HepG2 (cell line): ENCODE measurements around the gene ZNF280A. TPM values are rescaled to one million over a fixed set of nuclear protein-coding genes. Genes with fewer than 3 reads are reported as not detected.

ENCODE experiments used
- NCOA1 ChIP-seq: sonication (generic); formaldehyde crosslinking; IDR thresholded peaks from 2 replicates; pipeline ENCODE4 v1.9.0; 2021; ENCODE audit warnings: missing genetic modification reagents
- NCOA5 ChIP-seq: sonication (generic); formaldehyde crosslinking; IDR thresholded peaks from 2 replicates; pipeline ENCODE4 v1.4.0; 2020; ENCODE audit warnings: missing genetic modification reagents
- NR2F2 ChIP-seq: IDR thresholded peaks from 2 replicates; pipeline ENCODE4 v1.6.1; 2012; ENCODE audit warnings: low read depth, inconsistent platforms, borderline replicate concordance
- REPIN1 ChIP-seq: sonication (generic); formaldehyde crosslinking; IDR thresholded peaks from 2 replicates; pipeline ENCODE4 v1.8.0; 2022; ENCODE audit warnings: missing genetic modification reagents, low read depth, mild to moderate bottlenecking, borderline replicate concordance
- RORA ChIP-seq: sonication (generic); formaldehyde crosslinking; IDR thresholded peaks from 2 replicates; pipeline ENCODE4 v1.5.0; 2020; ENCODE audit warnings: mild to moderate bottlenecking, missing genetic modification reagents, moderate library complexity
- STAT5B ChIP-seq: sonication (generic); formaldehyde crosslinking; IDR thresholded peaks from 2 replicates; pipeline ENCODE4 v1.4.0; 2020; ENCODE audit warnings: missing genetic modification reagents
- ZBTB21 ChIP-seq: sonication (generic); formaldehyde crosslinking; IDR thresholded peaks from 2 replicates; pipeline ENCODE4 v1.4.0; 2020; ENCODE audit warnings: missing genetic modification reagents
- ZNF414 ChIP-seq: sonication (generic); formaldehyde crosslinking; IDR thresholded peaks from 2 replicates; pipeline ENCODE4 v1.5.0; 2020; ENCODE audit warnings: missing genetic modification reagents
- ZNF431 ChIP-seq: sonication (generic); formaldehyde crosslinking; IDR thresholded peaks from 2 replicates; pipeline ENCODE4 v1.9.0; 2022; ENCODE audit warnings: missing genetic modification reagents, low read depth, mild to moderate bottlenecking, borderline replicate concordance
- ZNF501 ChIP-seq: sonication (generic); formaldehyde crosslinking; IDR thresholded peaks from 2 replicates; pipeline ENCODE4 v1.5.1; 2020; ENCODE audit warnings: mild to moderate bottlenecking, moderate library complexity, missing genetic modification reagents
- ZNF569 ChIP-seq: sonication (generic); formaldehyde crosslinking; IDR thresholded peaks from 2 replicates; pipeline ENCODE4 v1.5.0; 2020; ENCODE audit warnings: mild to moderate bottlenecking, missing genetic modification reagents, moderate library complexity, borderline replicate concordance
- ZNF577 ChIP-seq: sonication (generic); formaldehyde crosslinking; IDR thresholded peaks from 2 replicates; pipeline ENCODE4 v1.4.0; 2020; ENCODE audit warnings: mild to moderate bottlenecking, low read depth, missing genetic modification reagents, borderline replicate concordance
- ZNF737 ChIP-seq: sonication (generic); formaldehyde crosslinking; IDR thresholded peaks from 2 replicates; pipeline ENCODE4 v1.5.0; 2020; ENCODE audit warnings: missing genetic modification reagents, mild to moderate bottlenecking, borderline replicate concordance
- polyA plus RNA-seq, 8 experiments: library from polyadenylated mRNA; depleted of rRNA in 3 of 8; stranded (reverse) in 7 of 8; unstranded in 1 of 8; fragments of >200 nt; fragmentation: Illumina TruSeq in 4 of 8; extraction: Trizol in 4 of 8; gene quantifications; 2 replicates each; pipeline versions ENCODE4 v1.2.1 to v1.2.3, GENCODE V29; 2011 to 2016; ENCODE audit warnings: low read depth in 4 of 8, missing spikeins in 1 of 8, mixed read lengths in 1 of 8; ENCODE audit not compliant: insufficient read depth in 1 of 8
- total RNA-seq, 5 experiments: library from RNA; depleted of rRNA; stranded (reverse); fragments of >200 nt; fragmentation: Illumina TruSeq; extraction: Trizol; gene quantifications; 2 replicates each; pipeline ENCODE4 v1.2.3, GENCODE V29; 2016; ENCODE audit warnings: low read depth in 1 of 5
- TF ChIP-seq, protein P1 (sequence below): sonication (generic); formaldehyde crosslinking; IDR thresholded peaks from 2 replicates; pipeline ENCODE4 v1.4.0; 2020; ENCODE audit warnings: missing genetic modification reagents
- TF ChIP-seq, protein P2 (sequence below): fragments of 450-650 bp; IDR thresholded peaks from 2 replicates; pipeline ENCODE4 v1.6.1; 2016
- TF ChIP-seq, protein P3 (sequence below), 2 experiments: sonication (generic) in 1 of 2; formaldehyde crosslinking in 1 of 2; IDR thresholded peaks; 2 replicates each; pipeline versions ENCODE4 v1.6.1 to v1.9.0; 2014 to 2022; ENCODE audit warnings: antibody characterized with exemption in 1 of 2, borderline replicate concordance in 1 of 2, inconsistent platforms in 1 of 2, low read depth in 1 of 2, missing genetic modification reagents in 1 of 2

ZNF280A gene
- total and polyA plus RNA-seq, 2 of the 13 experiments (the other 11 are each of a cell fraction or from before 2014, with no cell fraction given): 1.4 to 2.9 TPM

DNA sequence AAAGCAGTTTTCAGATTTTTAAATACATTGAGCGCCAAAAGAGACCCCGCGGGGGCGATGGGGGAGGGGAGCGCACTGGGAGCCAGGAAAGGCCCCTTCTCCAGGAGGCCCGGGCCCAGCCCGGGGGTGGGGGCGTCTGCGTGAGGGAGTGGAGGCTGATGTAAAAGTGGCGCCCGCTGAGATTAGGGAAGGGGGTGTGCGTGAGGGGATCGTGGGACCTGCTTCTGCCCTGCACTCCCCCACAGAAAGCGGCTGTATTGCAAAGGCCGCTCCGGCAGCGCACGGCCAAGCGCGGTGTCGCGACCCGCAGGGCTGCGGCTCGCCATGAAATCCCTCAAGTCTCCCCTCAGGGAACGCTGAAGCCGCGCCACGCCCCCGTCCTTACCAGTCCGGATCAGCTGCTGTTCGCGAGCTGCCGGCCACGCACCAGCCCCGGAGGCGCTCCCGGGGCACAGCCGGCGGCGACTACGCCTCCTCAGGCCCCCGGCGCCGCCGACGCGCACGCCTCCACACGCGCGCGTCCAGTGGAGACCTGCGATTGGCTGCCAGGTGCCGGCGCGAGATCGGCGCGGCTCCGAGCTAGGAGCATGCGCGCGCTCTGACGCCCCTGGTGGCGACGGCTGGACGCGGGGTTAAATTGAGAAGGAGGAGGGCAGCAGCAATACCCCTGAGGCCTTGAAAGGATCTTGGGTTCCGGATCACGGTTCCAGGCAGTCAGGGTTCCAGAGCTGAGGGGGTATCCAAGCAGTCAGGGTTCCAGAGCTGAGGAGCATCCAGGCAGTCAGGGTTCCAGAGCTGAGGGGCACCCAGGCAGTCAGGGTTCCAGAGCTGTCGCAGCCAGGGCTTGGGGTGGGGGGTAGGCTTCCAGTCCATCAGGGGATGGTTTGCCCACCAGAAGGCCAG is 11.5 kb downstream of the ZNF280A start, which contains the start of gene ZNF280B (continued):
- TF ChIP-seq, protein P1, sequence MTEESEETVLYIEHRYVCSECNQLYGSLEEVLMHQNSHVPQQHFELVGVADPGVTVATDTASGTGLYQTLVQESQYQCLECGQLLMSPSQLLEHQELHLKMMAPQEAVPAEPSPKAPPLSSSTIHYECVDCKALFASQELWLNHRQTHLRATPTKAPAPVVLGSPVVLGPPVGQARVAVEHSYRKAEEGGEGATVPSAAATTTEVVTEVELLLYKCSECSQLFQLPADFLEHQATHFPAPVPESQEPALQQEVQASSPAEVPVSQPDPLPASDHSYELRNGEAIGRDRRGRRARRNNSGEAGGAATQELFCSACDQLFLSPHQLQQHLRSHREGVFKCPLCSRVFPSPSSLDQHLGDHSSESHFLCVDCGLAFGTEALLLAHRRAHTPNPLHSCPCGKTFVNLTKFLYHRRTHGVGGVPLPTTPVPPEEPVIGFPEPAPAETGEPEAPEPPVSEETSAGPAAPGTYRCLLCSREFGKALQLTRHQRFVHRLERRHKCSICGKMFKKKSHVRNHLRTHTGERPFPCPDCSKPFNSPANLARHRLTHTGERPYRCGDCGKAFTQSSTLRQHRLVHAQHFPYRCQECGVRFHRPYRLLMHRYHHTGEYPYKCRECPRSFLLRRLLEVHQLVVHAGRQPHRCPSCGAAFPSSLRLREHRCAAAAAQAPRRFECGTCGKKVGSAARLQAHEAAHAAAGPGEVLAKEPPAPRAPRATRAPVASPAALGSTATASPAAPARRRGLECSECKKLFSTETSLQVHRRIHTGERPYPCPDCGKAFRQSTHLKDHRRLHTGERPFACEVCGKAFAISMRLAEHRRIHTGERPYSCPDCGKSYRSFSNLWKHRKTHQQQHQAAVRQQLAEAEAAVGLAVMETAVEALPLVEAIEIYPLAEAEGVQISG (CRISPR knock-in tag): peak; percentile 78
- TF ChIP-seq NCOA5 (CRISPR knock-in tag) (no peak), ZNF569 (CRISPR knock-in tag) (no peak), ZNF414 (no peak), REPIN1 (no peak; the same call in none of the 2 replicates), ZNF577 (no peak), NR2F2 (no peak), ZNF431 (CRISPR knock-in tag) (no peak), ZBTB21 (no peak), RORA (CRISPR knock-in tag) (no peak), ZNF737 (CRISPR knock-in tag) (no peak), NCOA1 (no peak), STAT5B (CRISPR knock-in tag) (no peak), ZNF501 (CRISPR knock-in tag) (peak; percentile 74)
- TF ChIP-seq, protein P2, sequence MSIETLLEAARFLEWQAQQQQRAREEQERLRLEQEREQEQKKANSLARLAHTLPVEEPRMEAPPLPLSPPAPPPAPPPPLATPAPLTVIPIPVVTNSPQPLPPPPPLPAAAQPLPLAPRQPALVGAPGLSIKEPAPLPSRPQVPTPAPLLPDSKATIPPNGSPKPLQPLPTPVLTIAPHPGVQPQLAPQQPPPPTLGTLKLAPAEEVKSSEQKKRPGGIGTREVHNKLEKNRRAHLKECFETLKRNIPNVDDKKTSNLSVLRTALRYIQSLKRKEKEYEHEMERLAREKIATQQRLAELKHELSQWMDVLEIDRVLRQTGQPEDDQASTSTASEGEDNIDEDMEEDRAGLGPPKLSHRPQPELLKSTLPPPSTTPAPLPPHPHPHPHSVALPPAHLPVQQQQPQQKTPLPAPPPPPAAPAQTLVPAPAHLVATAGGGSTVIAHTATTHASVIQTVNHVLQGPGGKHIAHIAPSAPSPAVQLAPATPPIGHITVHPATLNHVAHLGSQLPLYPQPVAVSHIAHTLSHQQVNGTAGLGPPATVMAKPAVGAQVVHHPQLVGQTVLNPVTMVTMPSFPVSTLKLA: 0 out of 2 replicates have a peak, but pooled peaks have one; percentile 14
- TF ChIP-seq, protein P3, sequence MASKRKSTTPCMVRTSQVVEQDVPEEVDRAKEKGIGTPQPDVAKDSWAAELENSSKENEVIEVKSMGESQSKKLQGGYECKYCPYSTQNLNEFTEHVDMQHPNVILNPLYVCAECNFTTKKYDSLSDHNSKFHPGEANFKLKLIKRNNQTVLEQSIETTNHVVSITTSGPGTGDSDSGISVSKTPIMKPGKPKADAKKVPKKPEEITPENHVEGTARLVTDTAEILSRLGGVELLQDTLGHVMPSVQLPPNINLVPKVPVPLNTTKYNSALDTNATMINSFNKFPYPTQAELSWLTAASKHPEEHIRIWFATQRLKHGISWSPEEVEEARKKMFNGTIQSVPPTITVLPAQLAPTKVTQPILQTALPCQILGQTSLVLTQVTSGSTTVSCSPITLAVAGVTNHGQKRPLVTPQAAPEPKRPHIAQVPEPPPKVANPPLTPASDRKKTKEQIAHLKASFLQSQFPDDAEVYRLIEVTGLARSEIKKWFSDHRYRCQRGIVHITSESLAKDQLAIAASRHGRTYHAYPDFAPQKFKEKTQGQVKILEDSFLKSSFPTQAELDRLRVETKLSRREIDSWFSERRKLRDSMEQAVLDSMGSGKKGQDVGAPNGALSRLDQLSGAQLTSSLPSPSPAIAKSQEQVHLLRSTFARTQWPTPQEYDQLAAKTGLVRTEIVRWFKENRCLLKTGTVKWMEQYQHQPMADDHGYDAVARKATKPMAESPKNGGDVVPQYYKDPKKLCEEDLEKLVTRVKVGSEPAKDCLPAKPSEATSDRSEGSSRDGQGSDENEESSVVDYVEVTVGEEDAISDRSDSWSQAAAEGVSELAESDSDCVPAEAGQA (IDR thresholded peaks at IDR 0.05; ENCODE audit: low read depth): 0 out of 2 replicates have a peak, but pooled peaks have one; percentile 47
- TF ChIP-seq, protein P3 (CRISPR knock-in tag; IDR thresholded peaks at IDR 0.05; ENCODE audit: borderline replicate concordance): no peak
